D721Med (cell line): ENCODE measurements around the gene ERLIN1.

ENCODE experiments used
- DNase-seq: peaks from one replicate; pipeline ENCODE4 v3.0.0; 2011; ENCODE audit warnings: low spot score; ENCODE audit not compliant: insufficient read length
- FAIRE-seq: peaks from 2 replicates; lab custom pipeline; 2011; peaks lifted over from hg19 to GRCh38; lab: Jason Lieb, UNC
- CTCF ChIP-seq: IDR thresholded peaks from 2 replicates; pipeline ENCODE4 v1.5.1; 2012; ENCODE audit warnings: mild to moderate bottlenecking, control low read depth; ENCODE audit not compliant: insufficient read depth; ENCODE audit errors: missing control alignments

Gene ERLIN1

GRCh38 chr10:100138921-100139496 lies 46.8 kb downstream of the ERLIN1 start:
- FAIRE-seq, result no peak
- no peak for DNase-seq
- TF ChIP-seq CTCF, result no peak

GRCh38 chr10:100135486-100135885 lies 50.3 kb downstream of the ERLIN1 start:
- FAIRE-seq, result no peak
- no peak for DNase-seq
- no peak for TF ChIP-seq CTCF

- DNase-seq (no peak), FAIRE-seq (no peak)
- no peak for TF ChIP-seq CTCF
Observed at GRCh38 chr10:100133801-100134200, 52.0 kb downstream of the ERLIN1 start.

- DNase-seq, result no peak
- FAIRE-seq, result no peak
- no peak for TF ChIP-seq CTCF
Observed at GRCh38 chr10:100132427-100132826, 53.4 kb downstream of the ERLIN1 start.

GRCh38 chr10:100131571-100131970 lies 54.3 kb downstream of the ERLIN1 start:
- no peak for FAIRE-seq
- no peak for TF ChIP-seq CTCF
- DNase-seq, result no peak

GRCh38 chr10:100130831-100131230 lies 55.0 kb downstream of the ERLIN1 start:
- DNase-seq (no peak), FAIRE-seq (no peak)

GRCh38 chr10:100129424-100129823 lies 56.4 kb downstream of the ERLIN1 start:
- no peak for TF ChIP-seq CTCF
- FAIRE-seq (no peak), DNase-seq (no peak)

More at GRCh38 chr10:100130831-100131230, 55.0 kb downstream of the ERLIN1 start:
- no peak for TF ChIP-seq CTCF
